Measurements from ENCODE around the gene SFXN5. TPM values are rescaled to one million over a fixed set of nuclear protein-coding genes. Genes with fewer than 3 reads are reported as not detected.

SFXN5 gene
- total RNA-seq, 1 experiment from 2014 or later, result 15.2 TPM

DNA sequence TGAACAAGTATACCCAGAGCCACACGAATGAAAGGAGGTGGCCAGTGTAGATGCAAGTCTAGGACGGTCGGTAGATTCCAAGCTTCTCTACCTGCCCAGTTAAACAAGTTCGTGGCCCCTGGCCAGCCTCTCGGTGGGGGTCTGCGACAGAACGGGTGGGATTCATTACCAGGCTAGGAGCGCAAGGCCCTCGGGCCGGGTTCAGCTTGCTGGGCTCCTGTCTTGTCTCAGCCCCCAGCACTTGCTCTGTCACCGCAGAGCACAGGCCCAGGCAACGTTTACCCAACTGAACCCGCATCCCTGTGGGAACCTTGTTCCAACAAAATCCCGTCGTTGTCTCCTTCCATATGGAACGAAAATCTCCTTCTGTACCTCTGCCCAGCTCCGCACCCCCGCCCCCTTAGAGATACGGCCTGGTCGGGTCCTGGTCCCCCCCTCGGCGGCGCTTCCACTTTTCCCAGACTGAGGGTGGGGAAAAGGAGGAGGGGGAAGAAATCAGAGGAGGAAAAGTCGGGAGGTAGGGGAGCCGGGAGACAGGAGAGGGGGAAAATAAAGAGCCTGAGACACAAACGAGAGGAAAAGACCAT, 156.1 kb downstream of the SFXN5 start:
- DNase-seq, result no peak
- Histone ChIP-seq H3K27ac (no peak overlapping the region), H4K20me1 (ENCODE audit: insufficient read depth) (no peaks in the 10 kb centered on the region), H3K36me3 (ENCODE audit: low read depth) (no peaks in the 10 kb centered on the region), H2AFZ (peak overlapping the region; percentile 82), H3K27me3 (ENCODE audit: insufficient read depth, low read depth) (peaks cover 75% of the 10 kb centered on the region), H3K4me2 (peak overlapping the region; percentile 99), H3K4me3 (peak overlapping the region; percentile 74), H3F3A (ENCODE audit: insufficient read depth, low read depth) (peaks cover 5% of the 10 kb centered on the region; the same call in 1 of the 2 replicates), H3K9me2 (ENCODE audit: insufficient read depth) (0 out of 2 replicates have a peak, but pooled peaks cover under 1% of the 10 kb centered on the region), H3K4me1 (replicated peaks; ENCODE audit: insufficient read depth) (peaks cover 14% of the 10 kb centered on the region), H3K9me3 (ENCODE audit: insufficient read depth, low read depth) (no peaks in the 10 kb centered on the region), H3K79me2 (ENCODE audit: low read depth) (no peaks in the 10 kb centered on the region)
- BruUV-seq (replicated peaks), result no TSS peak
- ChIA-PET CTCF (no interaction called here), POLR2A (ENCODE audit: unreplicated experiment) (no interaction called here)
- intact Hi-C loops (cut with micrococcal nuclease; ENCODE audit: unreplicated experiment), result no loop called here
- TF ChIP-seq, protein P1, sequence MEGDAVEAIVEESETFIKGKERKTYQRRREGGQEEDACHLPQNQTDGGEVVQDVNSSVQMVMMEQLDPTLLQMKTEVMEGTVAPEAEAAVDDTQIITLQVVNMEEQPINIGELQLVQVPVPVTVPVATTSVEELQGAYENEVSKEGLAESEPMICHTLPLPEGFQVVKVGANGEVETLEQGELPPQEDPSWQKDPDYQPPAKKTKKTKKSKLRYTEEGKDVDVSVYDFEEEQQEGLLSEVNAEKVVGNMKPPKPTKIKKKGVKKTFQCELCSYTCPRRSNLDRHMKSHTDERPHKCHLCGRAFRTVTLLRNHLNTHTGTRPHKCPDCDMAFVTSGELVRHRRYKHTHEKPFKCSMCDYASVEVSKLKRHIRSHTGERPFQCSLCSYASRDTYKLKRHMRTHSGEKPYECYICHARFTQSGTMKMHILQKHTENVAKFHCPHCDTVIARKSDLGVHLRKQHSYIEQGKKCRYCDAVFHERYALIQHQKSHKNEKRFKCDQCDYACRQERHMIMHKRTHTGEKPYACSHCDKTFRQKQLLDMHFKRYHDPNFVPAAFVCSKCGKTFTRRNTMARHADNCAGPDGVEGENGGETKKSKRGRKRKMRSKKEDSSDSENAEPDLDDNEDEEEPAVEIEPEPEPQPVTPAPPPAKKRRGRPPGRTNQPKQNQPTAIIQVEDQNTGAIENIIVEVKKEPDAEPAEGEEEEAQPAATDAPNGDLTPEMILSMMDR (conservative IDR thresholded peaks at IDR 0.05), result no peak
- TF ChIP-seq EZH2 (IDR thresholded peaks at IDR 0.05; ENCODE audit: low read depth), result peak; percentile 80; the same call in 1 of the 2 replicates

- H3K79me2 ChIP-seq (ENCODE audit: low read depth), result no peaks in the 10 kb centered on the region
- H3K36me3 ChIP-seq (ENCODE audit: low read depth), result no peaks in the 10 kb centered on the region
- DNase-seq, result no peak
- no peaks in the 10 kb centered on the region for H3K9me3 ChIP-seq (ENCODE audit: insufficient read depth, low read depth)
- H3K4me2 ChIP-seq, result no peak overlapping the region
- 0 out of 2 replicates have a peak, but pooled peaks cover 6% of the 10 kb centered on the region for H3K9me2 ChIP-seq (ENCODE audit: insufficient read depth)
- peaks cover 14% of the 10 kb centered on the region for H3K4me1 ChIP-seq (replicated peaks; ENCODE audit: insufficient read depth)
- ChIA-PET CTCF (no interaction called here), POLR2A (ENCODE audit: unreplicated experiment) (interaction anchor here (0.7 kb wide), 1 partner anchor 203 kb away, joined by 3 read pairs; no protein-coding TSS in a partner anchor)
- no peaks in the 10 kb centered on the region for H4K20me1 ChIP-seq (ENCODE audit: insufficient read depth)
- intact Hi-C loops (cut with micrococcal nuclease; ENCODE audit: unreplicated experiment), result no loop called here
- H3K27me3 ChIP-seq (ENCODE audit: insufficient read depth, low read depth), result peaks cover 74% of the 10 kb centered on the region
- no TSS peak for BruUV-seq (replicated peaks)
- peaks cover 5% of the 10 kb centered on the region; the same call in 1 of the 2 replicates for H3F3A ChIP-seq (ENCODE audit: insufficient read depth, low read depth)
- no peak overlapping the region for H3K27ac ChIP-seq
- H2AFZ ChIP-seq, result no peak overlapping the region
- TF ChIP-seq EZH2 (IDR thresholded peaks at IDR 0.05; ENCODE audit: low read depth), result no peak
- TF ChIP-seq, protein P1 (conservative IDR thresholded peaks at IDR 0.05), result no peak
- H3K4me3 ChIP-seq, result no peak overlapping the region
Measured at GRCh38 chr2:72914589-72915319, 156.8 kb downstream of the SFXN5 start.

- H3K27me3 ChIP-seq (ENCODE audit: insufficient read depth, low read depth), result peaks cover 72% of the 10 kb centered on the region
Measured at GRCh38 chr2:72914206-72914559, 157.3 kb downstream of the SFXN5 start.

More at GRCh38 chr2:72914206-72914559, 157.3 kb downstream of the SFXN5 start:
- ChIA-PET CTCF (no interaction called here), POLR2A (ENCODE audit: unreplicated experiment) (no interaction called here)
- peaks cover 5% of the 10 kb centered on the region; the same call in 1 of the 2 replicates for H3F3A ChIP-seq (ENCODE audit: insufficient read depth, low read depth)
- no peaks in the 10 kb centered on the region for H3K79me2 ChIP-seq (ENCODE audit: low read depth)
- no peak overlapping the region for H3K4me2 ChIP-seq
- H3K9me3 ChIP-seq (ENCODE audit: insufficient read depth, low read depth), result no peaks in the 10 kb centered on the region
- peaks cover 14% of the 10 kb centered on the region for H3K4me1 ChIP-seq (replicated peaks; ENCODE audit: insufficient read depth)
- no peak for TF ChIP-seq EZH2 (IDR thresholded peaks at IDR 0.05; ENCODE audit: low read depth)
- TF ChIP-seq, protein P1 (conservative IDR thresholded peaks at IDR 0.05), result no peak
- no peak overlapping the region for H2AFZ ChIP-seq
- no peak for DNase-seq
- H3K27ac ChIP-seq, result no peak overlapping the region
- no peaks in the 10 kb centered on the region for H4K20me1 ChIP-seq (ENCODE audit: insufficient read depth)
- H3K9me2 ChIP-seq (ENCODE audit: insufficient read depth), result 0 out of 2 replicates have a peak, but pooled peaks cover 6% of the 10 kb centered on the region
- H3K36me3 ChIP-seq (ENCODE audit: low read depth), result no peaks in the 10 kb centered on the region
- H3K4me3 ChIP-seq, result no peak overlapping the region
- intact Hi-C loops (cut with micrococcal nuclease; ENCODE audit: unreplicated experiment), result no loop called here
- no TSS peak for BruUV-seq (replicated peaks)

All from PC-9 (cell line).